D721Med (cell line): ENCODE data around the gene TRMT10C.
"Not testable (repeated sequence)": the region's sequence is repeated elsewhere in the genome, so short reads cannot be mapped to it uniquely, and the experiment has no call there.

Source experiments
- DNase-seq: peaks from one replicate; pipeline ENCODE4 v3.0.0; 2011; ENCODE audit warnings: low spot score; ENCODE audit not compliant: insufficient read length
- FAIRE-seq: peaks from 2 replicates; lab custom pipeline; 2011; peaks lifted over from hg19 to GRCh38; lab: Jason Lieb, UNC
- CTCF ChIP-seq: IDR thresholded peaks from 2 replicates; pipeline ENCODE4 v1.5.1; 2012; ENCODE audit warnings: mild to moderate bottlenecking, control low read depth; ENCODE audit not compliant: insufficient read depth; ENCODE audit errors: missing control alignments

The TRMT10C gene

GRCh38 chr3:101548527-101549105, 13.1 kb upstream of the TRMT10C start:
- no peak for FAIRE-seq
- TF ChIP-seq CTCF: no peak

GRCh38 chr3:101549473-101549872, 12.2 kb upstream of the TRMT10C start:
- FAIRE-seq: no peak
- DNase-seq: no peak
- TF ChIP-seq CTCF: no peak

More at GRCh38 chr3:101548527-101549105, 13.1 kb upstream of the TRMT10C start:
- no peak for DNase-seq

GRCh38 chr3:101551359-101552081, 10.1 kb upstream of the TRMT10C start:
- FAIRE-seq: not testable (repeated sequence)

GRCh38 chr3:101553381-101553780, 8.3 kb upstream of the TRMT10C start:
- FAIRE-seq, DNase-seq: not testable (repeated sequence)

More at GRCh38 chr3:101551359-101552081, 10.1 kb upstream of the TRMT10C start:
- DNase-seq: not testable (repeated sequence)

GRCh38 chr3:101556064-101556463, 5.6 kb upstream of the TRMT10C start:
- FAIRE-seq (no peak), DNase-seq (no peak)
- no peak for TF ChIP-seq CTCF

GRCh38 chr3:101567528-101568317, 6.1 kb downstream of the TRMT10C start:
- FAIRE-seq: no peak
- TF ChIP-seq CTCF: no peak
- no peak for DNase-seq

- DNase-seq: no peak
- no peak for FAIRE-seq
- TF ChIP-seq CTCF: no peak
These were observed 9.6 kb downstream of the TRMT10C start for GRCh38 chr3:101571028-101571895.
